Effector CD4-positive, alpha-beta T cell (primary cell): ENCODE measurements around the gene BGLAP.
"Not testable (repeated sequence)": the region's sequence is repeated elsewhere in the genome, so short reads cannot be mapped to it uniquely, and the experiment has no call there.

Source experiments
- DNase-seq: peaks from one replicate; pipeline ENCODE4 v3.0.0-alpha.2; 2020
- total RNA-seq: gene quantifications from one replicate; lab custom pipeline; 2026; lab: John Stamatoyannopoulos, UW

BGLAP gene
- total RNA-seq: 0.56 reads per million

GRCh38 chr1:156241926-156242325 lies at the start of gene BGLAP:
Gene BGLAP (plus strand): TSS chr1:156242184. CDS start chr1:156242232, 48 bp downstream.
- no peak for DNase-seq

GRCh38 chr1:156193208-156193487 lies 48.8 kb upstream of the BGLAP start:
- no peak for DNase-seq

- DNase-seq: peak; percentile 95
Measured at GRCh38 chr1:156193488-156194299, 48.3 kb upstream of the BGLAP start, which contains the start of gene SLC25A44. Gene SLC25A44 (plus strand): TSS chr1:156194104. CDS start chr1:156199848, 5,744 bp downstream.

GRCh38 chr1:156194300-156194652 lies 47.7 kb upstream of the BGLAP start:
- DNase-seq: no peak

GRCh38 chr1:156195853-156196252 lies 46.1 kb upstream of the BGLAP start:
- DNase-seq: no peak

- DNase-seq: no peak
Measured at GRCh38 chr1:156196445-156196844, 45.5 kb upstream of the BGLAP start.

GRCh38 chr1:156198831-156199349 lies 43.1 kb upstream of the BGLAP start:
- no peak for DNase-seq

GRCh38 chr1:156200044-156200443 lies 41.9 kb upstream of the BGLAP start:
- DNase-seq: no peak

- no peak for DNase-seq
Measured at GRCh38 chr1:156203331-156203730, 38.7 kb upstream of the BGLAP start.

GRCh38 chr1:156204686-156205085 lies 37.3 kb upstream of the BGLAP start:
- no peak for DNase-seq

- DNase-seq: no peak
Measured at GRCh38 chr1:156211243-156211642, 30.7 kb upstream of the BGLAP start.

- no peak for DNase-seq
Measured at GRCh38 chr1:156212130-156212529, 29.9 kb upstream of the BGLAP start.

GRCh38 chr1:156212833-156213643 lies 28.9 kb upstream of the BGLAP start, which contains the start of gene PMF1:
Gene PMF1 (plus strand): TSS chr1:156213007. CDS start chr1:156213016, 9 bp downstream.
- peak; percentile 96 for DNase-seq

GRCh38 chr1:156213644-156213966 lies 28.4 kb upstream of the BGLAP start:
- DNase-seq: no peak

GRCh38 chr1:156214024-156214748 lies 27.8 kb upstream of the BGLAP start:
- no peak for DNase-seq

GRCh38 chr1:156216361-156217086 lies 25.5 kb upstream of the BGLAP start:
- DNase-seq: not testable (repeated sequence)

GRCh38 chr1:156217871-156218270 lies 24.1 kb upstream of the BGLAP start:
- no peak for DNase-seq

- DNase-seq: no peak
Measured at GRCh38 chr1:156220226-156220625, 21.8 kb upstream of the BGLAP start.

GRCh38 chr1:156221986-156222692 lies 19.8 kb upstream of the BGLAP start:
- no peak for DNase-seq

GRCh38 chr1:156225677-156226014 lies 16.3 kb upstream of the BGLAP start:
- no peak for DNase-seq

GRCh38 chr1:156226116-156226538 lies 15.9 kb upstream of the BGLAP start:
- DNase-seq: no peak

GRCh38 chr1:156226782-156227181 lies 15.2 kb upstream of the BGLAP start:
- no peak for DNase-seq
